HL-60 (cell line): Measurements from ENCODE around the gene NEK11.

ENCODE experiments used
- DNase-seq, 2 experiments: peaks; one replicate each; pipeline ENCODE4 v3.0.0-alpha.2; 2010 to 2020; ENCODE audit warnings: low read depth in 1 of 2, low spot score in 1 of 2
- H3K27ac ChIP-seq: fragments of 250-450 bp; sonication (Bioruptor Pico); replicated peaks from 2 replicates; pipeline ENCODE4 v1.5.1; 2020; ENCODE audit warnings: mild to moderate bottlenecking, moderate library complexity
- H3K27me3 ChIP-seq: fragments of 250-450 bp; sonication (Bioruptor Pico); 2 replicates; pipeline ENCODE4 v1.5.1; 2021; ENCODE audit warnings: mild to moderate bottlenecking, moderate library complexity; ENCODE audit not compliant: insufficient read depth, poor library complexity, severe bottlenecking
- H3K4me3 ChIP-seq: replicated peaks from 2 replicates; pipeline ENCODE4 v1.5.1; 2011; ENCODE audit warnings: mild to moderate bottlenecking, control low read depth, low read length; ENCODE audit not compliant: insufficient read depth
- CTCF ChIP-seq: IDR thresholded peaks from one replicate; pipeline ENCODE4 v1.5.1; 2011; ENCODE audit warnings: low read length, control low read depth, inconsistent platforms; ENCODE audit not compliant: insufficient read depth
- GABPA ChIP-seq: IDR thresholded peaks from 2 replicates; pipeline ENCODE4 v1.6.1; 2012; ENCODE audit warnings: low read depth
- POLR2AphosphoS5 ChIP-seq: IDR thresholded peaks from 2 replicates; pipeline ENCODE4 v1.6.1; 2012; ENCODE audit warnings: low read depth
- REST ChIP-seq: IDR thresholded peaks from 2 replicates; pipeline ENCODE4 v1.6.1; 2012; ENCODE audit warnings: low read depth; ENCODE audit not compliant: insufficient replicate concordance
- SPI1 ChIP-seq: IDR thresholded peaks from 2 replicates; pipeline ENCODE4 v1.6.1; 2012; ENCODE audit warnings: low read depth, mild to moderate bottlenecking, borderline replicate concordance

Gene NEK11

GRCh38 chr3:131236421-131236820 lies 209.7 kb downstream of the NEK11 start:
- DNase-seq, result no peak
- no peak overlapping the region for H3K27ac ChIP-seq
- H3K4me3 ChIP-seq, result no peak overlapping the region
- TF ChIP-seq POLR2AphosphoS5, result no peak
- no peak for TF ChIP-seq CTCF
- TF ChIP-seq REST, result no peak
- no peak for TF ChIP-seq SPI1
- no peak for TF ChIP-seq GABPA
- H3K27me3 ChIP-seq, result peaks cover 6% of the 10 kb centered on the region

GRCh38 chr3:131238496-131238895 lies 211.8 kb downstream of the NEK11 start:
- no peak for TF ChIP-seq SPI1
- no peak for TF ChIP-seq POLR2AphosphoS5
- TF ChIP-seq GABPA, result no peak
- TF ChIP-seq CTCF, result no peak
- TF ChIP-seq REST, result no peak
- H3K27ac ChIP-seq, result no peak overlapping the region
- H3K27me3 ChIP-seq, result peaks cover 6% of the 10 kb centered on the region
- DNase-seq, result no peak
- H3K4me3 ChIP-seq, result no peak overlapping the region

- DNase-seq, result no peak
- Histone ChIP-seq H3K4me3 (no peak overlapping the region), H3K27me3 (peaks cover 8% of the 10 kb centered on the region), H3K27ac (no peak overlapping the region)
- no peak for TF ChIP-seq POLR2AphosphoS5
- TF ChIP-seq REST, result no peak
- no peak for TF ChIP-seq CTCF
- no peak for TF ChIP-seq GABPA
- TF ChIP-seq SPI1, result no peak
These were observed 212.6 kb downstream of the NEK11 start for GRCh38 chr3:131239267-131239666.
